ENCODE results near the gene PARD3B.

- TF ChIP-seq CTCF (IDR thresholded peaks at IDR 0.05; ENCODE audit: borderline replicate concordance, extremely low read depth, low read length, poor library complexity, severe bottlenecking) (no peak), EZH2 (IDR thresholded peaks at IDR 0.05; ENCODE audit: borderline replicate concordance, low read depth, low read length, severe bottlenecking) (no peak)
Measured at GRCh38 chr2:204744506-204744905, 199.2 kb downstream of the PARD3B start.

Data from DND-41 (cell line).